IMR-90 (cell line): Measurements from ENCODE around the gene NFILZ. TPM values are rescaled to one million over a fixed set of nuclear protein-coding genes. Genes with fewer than 3 reads are reported as not detected.

Source experiments
- ATAC-seq: fragments of 200-7000 bp; cut with Tn5 transposase; 2 replicates; pipeline ENCODE4 v1.9.1; 2020; ENCODE audit warnings: low read depth, mild to moderate bottlenecking, moderate library complexity
- BruUV-seq: library from RNA; stranded (reverse); fragments of 400-500 nt; replicated peaks from 2 replicates; lab custom pipeline; 2021; lab: Mats Ljungman, UMichigan
- CTCF ChIA-PET: fragments of 300-600 bp; formaldehyde crosslinking; extraction: SDS; loops from one replicate; lab custom pipeline; 2021; ENCODE audit warnings: antibody characterized with exemption; lab: Yijun Ruan, JAX
- POLR2A ChIA-PET: fragments of 300-600 bp; sonication (Branson Sonifier 250); formaldehyde crosslinking; loops from one replicate; lab custom pipeline; 2022; ENCODE audit warnings: antibody characterized with exemption; ENCODE audit not compliant: unreplicated experiment; lab: Charles Lee
- DNase-seq: peaks from one replicate; pipeline ENCODE4 v3.0.0; 2013
- H2AFZ ChIP-seq: replicated peaks from 2 replicates; pipeline ENCODE3; 2013; ENCODE audit warnings: low read length, mild to moderate bottlenecking; ENCODE audit not compliant: poor library complexity
- H2AK5ac ChIP-seq: 2 replicates; pipeline ENCODE4 v1.6.1; 2013; ENCODE audit warnings: low read depth, low read length, inconsistent platforms
- H2AK9ac ChIP-seq: replicated peaks from 2 replicates; pipeline ENCODE3; 2013; ENCODE audit warnings: mild to moderate bottlenecking, low read depth, low read length, moderate library complexity; ENCODE audit not compliant: poor library complexity
- H2BK120ac ChIP-seq: 2 replicates; pipeline ENCODE4 v1.6.1; 2013; ENCODE audit warnings: low read depth, low read length, inconsistent platforms
- H2BK15ac ChIP-seq: 3 replicates; pipeline ENCODE4 v1.6.1; 2013; ENCODE audit warnings: low read depth, low read length, inconsistent platforms
- H2BK20ac ChIP-seq: 2 replicates; pipeline ENCODE4 v1.6.1; 2013; ENCODE audit warnings: low read depth, mild to moderate bottlenecking, inconsistent platforms, low read length, moderate library complexity
- H2BK5ac ChIP-seq: 2 replicates; pipeline ENCODE4 v1.6.1; 2013; ENCODE audit warnings: mild to moderate bottlenecking, low read depth, low read length, inconsistent platforms; ENCODE audit not compliant: poor library complexity, severe bottlenecking
- H3K14ac ChIP-seq: replicated peaks from 2 replicates; pipeline ENCODE4 v1.6.1; 2013; ENCODE audit warnings: low read depth, low read length, inconsistent platforms
- H3K18ac ChIP-seq: 2 replicates; pipeline ENCODE4 v1.6.1; 2013; ENCODE audit warnings: low read depth, low read length, control low read depth
- H3K23ac ChIP-seq: 2 replicates; pipeline ENCODE4 v1.6.1; 2013; ENCODE audit warnings: low read depth, low read length, inconsistent platforms
- H3K27ac ChIP-seq: 2 replicates; pipeline ENCODE4 v1.5.1; 2013; ENCODE audit warnings: mild to moderate bottlenecking, control low read depth, low read length; ENCODE audit not compliant: insufficient read depth
- H3K27me3 ChIP-seq: 2 replicates; pipeline ENCODE4 v1.6.1; 2013; ENCODE audit warnings: low read length; ENCODE audit not compliant: control insufficient read depth, insufficient read depth
- H3K36me3 ChIP-seq: 2 replicates; pipeline ENCODE4 v1.6.1; 2013; ENCODE audit warnings: low read length, mixed read lengths; ENCODE audit not compliant: control insufficient read depth, insufficient read depth
- H3K4ac ChIP-seq: 2 replicates; pipeline ENCODE4 v1.6.1; 2013; ENCODE audit warnings: low read depth, low read length, inconsistent platforms
- H3K4me1 ChIP-seq: 2 replicates; pipeline ENCODE4 v1.6.1; 2013; ENCODE audit warnings: low read length, mixed read lengths; ENCODE audit not compliant: control insufficient read depth, insufficient read depth
- H3K4me2 ChIP-seq: 2 replicates; pipeline ENCODE4 v1.6.1; 2013; ENCODE audit warnings: low read depth, mild to moderate bottlenecking, control low read depth, low read length, moderate library complexity
- H3K4me3 ChIP-seq: 2 replicates; pipeline ENCODE4 v1.5.1; 2013; ENCODE audit warnings: low read depth, mild to moderate bottlenecking, control low read depth, low read length, moderate library complexity; ENCODE audit not compliant: insufficient read depth
- H3K56ac ChIP-seq: 2 replicates; pipeline ENCODE4 v1.6.1; 2013; ENCODE audit warnings: low read length, inconsistent platforms; ENCODE audit not compliant: insufficient read depth; ENCODE audit errors: extremely low read depth
- H3K79me1 ChIP-seq, 2 experiments: 2 replicates each; pipeline ENCODE4 v1.6.1; 2013; ENCODE audit warnings: low read length in 2 of 2, inconsistent platforms in 1 of 2, low read depth in 1 of 2
- H3K9ac ChIP-seq: 2 replicates; pipeline ENCODE4 v1.6.1; 2013; ENCODE audit warnings: low read depth, low read length, control low read depth
- H3K9me1 ChIP-seq: 2 replicates; pipeline ENCODE4 v1.6.1; 2013; ENCODE audit warnings: low read length, inconsistent platforms; ENCODE audit not compliant: insufficient read depth
- H3K9me3 ChIP-seq: 2 replicates; pipeline ENCODE4 v1.6.1; 2013; ENCODE audit warnings: low read length; ENCODE audit not compliant: control insufficient read depth, insufficient read depth
- H4K20me1 ChIP-seq: 2 replicates; pipeline ENCODE4 v1.6.1; 2013; ENCODE audit warnings: low read length, inconsistent platforms; ENCODE audit not compliant: insufficient read depth
- H4K5ac ChIP-seq: 2 replicates; pipeline ENCODE4 v1.6.1; 2013; ENCODE audit warnings: mild to moderate bottlenecking, low read depth, low read length, control low read depth
- H4K8ac ChIP-seq, 2 experiments: 2 replicates each; pipeline ENCODE4 v1.6.1; 2013; ENCODE audit warnings: low read depth in 2 of 2, low read length in 2 of 2, control low read depth in 1 of 2, inconsistent platforms in 1 of 2
- H4K91ac ChIP-seq: 2 replicates; pipeline ENCODE4 v1.6.1; 2013; ENCODE audit warnings: low read depth, low read length, inconsistent platforms; ENCODE audit not compliant: insufficient read depth
- BHLHE40 ChIP-seq: fragments of 150-350 bp; IDR thresholded peaks from 2 replicates; pipeline ENCODE4 v1.6.1; 2016; ENCODE audit warnings: mild to moderate bottlenecking, low read depth, low read length
- CEBPB ChIP-seq: IDR thresholded peaks from 2 replicates; pipeline ENCODE4 v1.6.1; 2012; ENCODE audit warnings: low read depth, low read length, improper control_type of control experiment
- CHD1 ChIP-seq: IDR thresholded peaks from 2 replicates; pipeline ENCODE4 v1.6.1; 2012; ENCODE audit warnings: low read depth, low read length, improper control_type of control experiment
- CTCF ChIP-seq: conservative IDR thresholded peaks from 2 replicates; pipeline ENCODE4 v1.5.1; 2012; ENCODE audit warnings: mild to moderate bottlenecking, low read depth, low read length, improper control_type of control experiment
- FOS ChIP-seq: fragments of 150-350 bp; IDR thresholded peaks from 2 replicates; pipeline ENCODE4 v1.6.1; 2016; ENCODE audit warnings: low read depth, low read length
- MAFK ChIP-seq: IDR thresholded peaks from 2 replicates; pipeline ENCODE4 v1.6.1; 2012; ENCODE audit warnings: low read depth, low read length, improper control_type of control experiment
- MAZ ChIP-seq: IDR thresholded peaks from 2 replicates; pipeline ENCODE4 v1.6.1; 2012; ENCODE audit warnings: low read depth, mild to moderate bottlenecking, low read length, improper control_type of control experiment, moderate library complexity, borderline replicate concordance
- MXI1 ChIP-seq: IDR thresholded peaks from 2 replicates; pipeline ENCODE4 v1.6.1; 2012; ENCODE audit warnings: low read depth, mild to moderate bottlenecking, low read length, moderate library complexity, borderline replicate concordance
- NFE2L2 ChIP-seq: fragments of 150-350 bp; IDR thresholded peaks from 2 replicates; pipeline ENCODE4 v1.6.1; 2016; ENCODE audit warnings: low read depth, mild to moderate bottlenecking, low read length
- POLR2A ChIP-seq: IDR thresholded peaks from 2 replicates; pipeline ENCODE4 v1.6.1; 2012; ENCODE audit warnings: mild to moderate bottlenecking, low read depth, low read length
- RAD21 ChIP-seq: IDR thresholded peaks from 2 replicates; pipeline ENCODE4 v1.6.1; 2012; ENCODE audit warnings: low read length, improper control_type of control experiment
- RCOR1 ChIP-seq: IDR thresholded peaks from 2 replicates; pipeline ENCODE4 v1.6.1; 2012; ENCODE audit warnings: mild to moderate bottlenecking, low read length, improper control_type of control experiment; ENCODE audit not compliant: insufficient replicate concordance
- RFX5 ChIP-seq: IDR thresholded peaks from 2 replicates; pipeline ENCODE4 v1.8.0; 2012; ENCODE audit warnings: low read depth, mild to moderate bottlenecking, low read length, moderate library complexity
- SMC3 ChIP-seq: fragments of 150-350 bp; IDR thresholded peaks from 2 replicates; pipeline ENCODE4 v1.6.1; 2016; ENCODE audit warnings: low read depth, mild to moderate bottlenecking, antibody characterized with exemption, low read length, moderate library complexity
- WGBS, 2 experiments: methylation state at CpG; one replicate each; pipeline versions ENCODE4 v1.1.5 to v1.1.7; 2013; ENCODE audit warnings: missing lambda C conversion rate in 2 of 2; ENCODE audit not compliant: insufficient read length in 1 of 2; ENCODE audit errors: extremely low coverage in 2 of 2; 5-methylcytosine and 5-hydroxymethylcytosine counted together
- dilution Hi-C: fragments of 300-500 bp; cut with HindIII; formaldehyde crosslinking; loops from one replicate; pipeline ENCODE4 v1.14.3; 2018; ENCODE audit warnings: low sequenced_read_pairs; ENCODE audit not compliant: unreplicated experiment
- in situ Hi-C: fragments of 300-500 bp; cut with MboI; formaldehyde crosslinking; loops from 3 replicates; pipeline ENCODE4 v1.14.3; 2019; ENCODE audit warnings: low sequenced_read_pairs, inconsistent platforms, mixed read lengths
- intact Hi-C: fragments of 100-400 bp; cut with micrococcal nuclease; formaldehyde crosslinking; loops from 2 replicates; pipeline ENCODE4 v1.10.0; 2022
- polyA plus RNA-seq, 3 experiments: library from polyadenylated mRNA; depleted of rRNA; stranded (reverse); fragments of >200 nt; gene quantifications; 2 replicates each; pipeline ENCODE4 v1.2.3, GENCODE V29; 2012; ENCODE audit warnings: low replicate concordance in 1 of 3
- total RNA-seq: library from RNA; depleted of rRNA; stranded (reverse); fragments of >200 nt; gene quantifications from 2 replicates; pipeline ENCODE4 v1.2.3, GENCODE V29; 2012
- TF ChIP-seq, protein P1 (sequence below): fragments of 150-350 bp; IDR thresholded peaks from 2 replicates; pipeline ENCODE4 v1.6.1; 2017; ENCODE audit warnings: mild to moderate bottlenecking, antibody characterized with exemption, low read length, low read depth
- TF ChIP-seq, protein P2 (sequence below): fragments of 150-350 bp; IDR thresholded peaks from 2 replicates; pipeline ENCODE4 v1.6.1; 2016; ENCODE audit warnings: low read depth, mild to moderate bottlenecking, low read length, moderate library complexity, borderline replicate concordance

Gene NFILZ
- total and polyA plus RNA-seq, 2 of the 4 experiments (the other 2 are of a cell fraction) = not detected

DNA sequence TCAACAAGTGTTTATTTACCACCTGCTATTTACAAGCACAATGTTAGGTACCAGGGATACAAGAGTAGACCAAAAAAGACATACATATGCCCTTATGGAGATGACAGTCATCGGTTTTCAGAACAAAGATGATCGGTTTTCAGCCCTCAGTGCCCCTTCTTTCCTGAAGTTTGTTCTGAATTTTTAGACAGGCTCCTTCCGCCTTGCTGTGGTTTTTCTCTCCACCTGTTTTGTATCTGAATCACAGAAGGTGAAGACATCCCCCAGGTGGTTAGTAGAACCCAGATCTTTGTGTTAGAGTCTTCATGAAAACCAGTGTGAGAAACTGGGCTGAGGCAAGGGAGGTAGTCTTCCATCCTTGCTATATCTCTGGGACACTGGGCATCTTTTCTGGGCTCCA lies 44.6 kb downstream of the NFILZ start:
- H3K4me3 ChIP-seq = no peak overlapping the region
- H4K5ac ChIP-seq = no peak overlapping the region
- H3K27ac ChIP-seq = no peak overlapping the region
- TF ChIP-seq FOS (no peak), RFX5 (no peak), RCOR1 (no peak), NFE2L2 (no peak), MAZ (no peak), BHLHE40 (no peak), MXI1 (no peak), CTCF (no peak), POLR2A (no peak), CEBPB (no peak), RAD21 (no peak), CHD1 (no peak), SMC3 (no peak), MAFK (no peak)
- TF ChIP-seq, protein P1, sequence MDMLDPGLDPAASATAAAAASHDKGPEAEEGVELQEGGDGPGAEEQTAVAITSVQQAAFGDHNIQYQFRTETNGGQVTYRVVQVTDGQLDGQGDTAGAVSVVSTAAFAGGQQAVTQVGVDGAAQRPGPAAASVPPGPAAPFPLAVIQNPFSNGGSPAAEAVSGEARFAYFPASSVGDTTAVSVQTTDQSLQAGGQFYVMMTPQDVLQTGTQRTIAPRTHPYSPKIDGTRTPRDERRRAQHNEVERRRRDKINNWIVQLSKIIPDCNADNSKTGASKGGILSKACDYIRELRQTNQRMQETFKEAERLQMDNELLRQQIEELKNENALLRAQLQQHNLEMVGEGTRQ = no peak
- TF ChIP-seq, protein P2, sequence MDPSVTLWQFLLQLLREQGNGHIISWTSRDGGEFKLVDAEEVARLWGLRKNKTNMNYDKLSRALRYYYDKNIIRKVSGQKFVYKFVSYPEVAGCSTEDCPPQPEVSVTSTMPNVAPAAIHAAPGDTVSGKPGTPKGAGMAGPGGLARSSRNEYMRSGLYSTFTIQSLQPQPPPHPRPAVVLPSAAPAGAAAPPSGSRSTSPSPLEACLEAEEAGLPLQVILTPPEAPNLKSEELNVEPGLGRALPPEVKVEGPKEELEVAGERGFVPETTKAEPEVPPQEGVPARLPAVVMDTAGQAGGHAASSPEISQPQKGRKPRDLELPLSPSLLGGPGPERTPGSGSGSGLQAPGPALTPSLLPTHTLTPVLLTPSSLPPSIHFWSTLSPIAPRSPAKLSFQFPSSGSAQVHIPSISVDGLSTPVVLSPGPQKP = no peak
- no peak overlapping the region for H2BK20ac ChIP-seq
- no peak for DNase-seq
- no peak overlapping the region for H3K23ac ChIP-seq
- peaks cover 18% of the 10 kb centered on the region for H3K9me3 ChIP-seq
- H2BK5ac ChIP-seq = no peak overlapping the region
- H3K18ac ChIP-seq = no peak overlapping the region
- H3K27me3 ChIP-seq = no peaks in the 10 kb centered on the region
- no peak overlapping the region for H3K4me2 ChIP-seq
- POLR2A ChIA-PET = no interaction called here
- CTCF ChIA-PET = no interaction called here
- no peaks in the 10 kb centered on the region for H3K36me3 ChIP-seq
- H2AFZ ChIP-seq = no peak overlapping the region
- no peak overlapping the region for H3K4ac ChIP-seq
- no TSS peak for BruUV-seq
- H3K4me1 ChIP-seq = no peaks in the 10 kb centered on the region
- no peak overlapping the region for H2BK15ac ChIP-seq
- H3K9ac ChIP-seq = no peak overlapping the region
- no peak overlapping the region for H3K14ac ChIP-seq
- H2BK120ac ChIP-seq = no peak overlapping the region
- no peak overlapping the region for H4K8ac ChIP-seq
- H4K20me1 ChIP-seq = no peaks in the 10 kb centered on the region
- H4K91ac ChIP-seq = no peak overlapping the region
- intact Hi-C loops = no loop called here
- dilution Hi-C loops = no loop called here
- in situ Hi-C loops = no loop called here
- no CpG with 5 or more reads among the region's 3 CpGs for WGBS, 2 experiments
- no peak overlapping the region for H2AK5ac ChIP-seq
- no peaks in the 10 kb centered on the region for H3K79me1 ChIP-seq
- no peak overlapping the region for H2AK9ac ChIP-seq
- no peak for ATAC-seq
- H3K9me1 ChIP-seq = no peaks in the 10 kb centered on the region
- no peak overlapping the region for H3K56ac ChIP-seq
